Left renal cortex interstitium (tissue), 4 donors: ENCODE measurements around the gene CEACAM21. TPM values are rescaled to one million over a fixed set of nuclear protein-coding genes. Genes with fewer than 3 reads are reported as not detected.

ENCODE experiments used
- DNase-seq, 4 donors: peaks; one replicate each; pipeline ENCODE4 v3.0.0-alpha.2; 2013; ENCODE audit warnings: low read depth in 4 of 4, low spot score in 2 of 4, missing footprints in 1 of 4
- polyA plus RNA-seq, 4 donors: library from polyadenylated mRNA; unstranded; fragments of 120-200 nt; gene quantifications; one replicate each; pipeline ENCODE4 v1.2.1, GENCODE V29; 2013; ENCODE audit not compliant: insufficient read length in 4 of 4

The CEACAM21 gene
- polyA plus RNA-seq, 4 donors: 1.1 to 2.1 (median 1.4) TPM

DNA sequence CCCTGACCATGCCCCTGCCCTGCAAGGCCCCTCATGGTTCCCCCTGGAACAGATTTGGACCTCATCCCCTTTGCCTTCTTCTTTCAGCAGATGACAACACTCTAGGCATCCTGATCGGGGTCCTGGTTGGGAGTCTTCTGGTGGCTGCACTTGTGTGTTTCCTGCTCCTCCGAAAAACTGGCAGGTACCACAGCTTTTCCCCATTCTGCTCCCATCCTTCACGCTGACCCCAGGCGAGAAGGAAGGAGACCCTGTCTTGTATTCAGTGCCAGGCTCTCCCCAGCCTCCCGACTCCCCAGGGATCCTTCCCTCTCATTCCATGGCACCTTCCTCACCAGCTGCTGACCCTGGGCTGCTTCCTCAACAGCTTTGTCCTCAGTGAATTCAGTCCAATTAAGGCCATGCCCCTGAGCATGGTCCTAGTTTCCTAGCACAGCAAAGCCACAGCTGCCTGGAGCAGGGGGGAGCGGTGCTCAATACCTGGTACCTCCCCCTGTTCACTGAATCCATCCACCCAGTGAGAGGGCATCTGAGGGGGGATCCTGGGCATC is 8.4 kb downstream of the CEACAM21 start:
- DNase-seq: no peak

DNA sequence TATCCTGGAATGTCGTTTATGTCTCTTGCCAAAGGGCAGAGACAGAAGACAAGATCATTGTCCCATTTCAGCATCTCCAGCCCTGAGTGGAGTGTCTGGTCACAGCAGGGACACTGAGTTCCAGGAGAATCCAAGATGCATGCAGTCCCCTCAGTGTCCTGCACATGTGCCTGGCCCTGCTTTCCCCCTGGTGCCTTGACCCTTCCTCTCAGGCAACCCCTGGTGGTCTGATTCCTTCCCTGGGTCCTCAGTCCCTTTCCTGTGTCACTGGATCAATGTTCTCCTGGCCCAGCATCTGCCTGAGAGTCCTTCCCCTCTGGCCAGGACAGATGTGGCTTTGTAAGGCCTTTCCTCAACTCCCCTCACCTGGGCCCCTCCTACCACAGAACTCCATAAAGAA is 9.0 kb downstream of the CEACAM21 start:
- no peak for DNase-seq

DNA sequence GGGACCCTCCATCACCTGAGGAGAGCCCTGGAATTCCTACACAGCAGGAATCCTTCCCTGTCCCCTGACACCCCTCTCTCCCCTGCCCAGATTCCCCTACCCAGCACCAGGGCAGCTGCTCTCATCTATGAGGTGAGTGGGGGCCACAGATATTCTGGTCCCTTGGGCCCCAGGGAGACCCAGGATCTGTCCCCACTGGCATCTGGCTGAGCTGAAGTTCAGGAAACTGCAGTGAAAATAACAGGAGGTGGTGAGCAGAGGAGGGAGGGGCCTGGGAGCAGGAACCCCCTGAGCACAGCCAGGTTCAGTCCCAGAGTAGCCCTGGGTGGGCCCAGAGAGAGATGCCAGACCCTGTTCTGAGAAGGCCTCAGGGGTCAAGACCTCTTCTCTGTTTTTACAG is 10.1 kb downstream of the CEACAM21 start:
- no peak for DNase-seq

DNA sequence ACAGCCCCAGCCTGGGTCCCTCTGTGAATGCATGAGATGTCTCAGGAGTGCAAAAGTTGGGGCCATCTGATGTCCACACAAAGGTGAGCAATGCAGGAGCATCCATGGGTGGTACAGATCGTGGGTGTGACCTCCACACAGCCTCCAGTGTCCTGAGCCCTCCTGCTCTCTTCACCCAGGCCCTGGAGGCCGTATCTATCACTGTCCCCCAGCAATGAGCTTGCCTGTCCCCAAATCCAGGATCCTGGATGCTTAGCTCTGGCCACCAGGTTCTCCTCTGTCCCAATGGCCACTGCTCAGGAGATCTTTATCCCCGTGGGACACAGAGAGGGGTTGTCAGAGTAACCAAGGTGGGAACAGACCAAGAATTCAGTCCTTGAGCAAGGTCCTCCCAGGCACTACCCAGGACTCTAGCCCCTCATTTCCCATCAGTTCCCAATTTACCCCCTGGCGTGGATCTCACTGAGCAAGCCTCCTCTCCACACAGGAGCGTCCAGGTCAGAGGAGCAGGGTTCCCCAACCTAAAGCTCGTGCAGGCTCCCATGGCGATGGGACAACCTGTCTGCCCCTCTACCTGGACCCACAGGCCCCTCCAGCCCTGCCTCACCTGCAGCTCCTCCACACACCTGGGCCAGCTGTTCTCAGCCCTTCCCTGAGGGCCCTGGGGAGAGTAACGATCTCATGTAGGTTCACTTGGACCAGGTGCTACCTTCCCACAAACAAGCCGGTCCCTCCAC is 11.3 kb downstream of the CEACAM21 start:
- DNase-seq: no peak

DNA sequence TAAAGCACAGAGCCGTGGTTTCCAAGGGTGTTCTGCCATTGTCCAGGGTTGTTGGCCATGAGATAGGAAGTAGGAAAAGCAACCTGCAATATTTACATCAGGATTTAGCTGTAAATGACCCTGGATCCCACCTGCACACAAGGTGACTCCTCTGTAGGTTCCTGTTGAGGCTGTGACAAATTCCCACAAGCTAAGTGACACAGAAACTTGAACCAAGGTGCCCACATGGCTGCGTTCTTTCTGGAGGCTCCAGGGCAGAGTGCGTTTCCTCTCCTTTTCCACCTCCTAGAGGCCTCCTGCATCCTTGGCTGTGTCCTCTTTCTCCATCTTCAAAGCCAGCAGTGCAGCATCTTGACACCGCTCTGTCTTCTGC is 11.9 kb downstream of the CEACAM21 start:
- no peak for DNase-seq

DNA sequence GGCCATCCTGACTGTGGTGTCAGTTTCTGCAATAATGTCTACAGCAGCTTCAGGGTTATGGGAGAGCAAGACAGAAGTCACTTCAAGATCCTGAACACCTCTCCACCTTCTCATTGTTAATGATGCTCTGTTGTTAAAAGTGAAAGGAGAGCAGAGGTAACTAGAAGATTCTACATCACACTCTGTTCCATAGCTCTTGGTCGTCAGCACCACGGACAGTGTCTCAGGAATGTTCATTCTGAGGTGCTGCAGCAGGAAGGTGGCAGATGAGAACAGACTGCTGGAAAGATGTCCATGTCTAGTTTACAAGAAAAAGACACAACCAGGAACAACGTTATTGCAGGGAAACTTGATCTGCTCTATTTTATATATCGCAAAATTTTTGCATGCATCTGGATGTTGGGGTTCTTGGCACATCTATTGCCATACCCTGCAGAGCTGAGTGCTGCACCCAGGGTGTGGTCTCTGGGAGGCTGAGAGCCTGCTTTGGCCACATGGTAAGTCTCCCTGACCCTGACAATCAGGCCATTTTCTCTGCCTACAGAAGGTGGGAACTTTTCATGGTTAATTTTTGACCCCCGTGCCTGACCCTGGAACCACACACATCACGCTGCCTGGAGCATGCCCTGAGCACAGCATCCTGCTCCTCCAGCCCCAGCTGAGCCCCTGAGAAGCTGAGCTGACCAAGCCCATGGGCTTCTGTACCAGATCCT is 12.7 kb downstream of the CEACAM21 start:
- DNase-seq: peak in 1 of 4 donors; percentile 40

DNA sequence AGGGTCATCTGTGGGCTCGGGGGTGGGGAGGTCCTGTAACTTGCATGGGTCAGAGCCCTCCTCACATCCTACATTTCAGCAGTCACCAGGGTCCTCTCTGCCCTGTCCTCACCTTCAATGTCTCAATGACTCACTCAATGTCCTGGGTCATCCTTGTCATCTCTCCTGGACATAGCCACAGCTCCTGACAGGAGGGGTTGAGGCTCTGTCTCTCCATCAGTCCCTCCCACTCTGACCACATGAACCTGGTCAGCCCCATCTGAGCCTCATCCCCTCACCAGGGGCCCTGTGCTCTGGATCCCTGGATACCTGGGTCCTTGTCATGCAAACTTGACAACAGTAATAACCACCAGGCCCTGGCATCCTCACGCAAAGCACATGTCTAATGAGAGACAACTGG is 13.4 kb downstream of the CEACAM21 start:
- no peak for DNase-seq

DNA sequence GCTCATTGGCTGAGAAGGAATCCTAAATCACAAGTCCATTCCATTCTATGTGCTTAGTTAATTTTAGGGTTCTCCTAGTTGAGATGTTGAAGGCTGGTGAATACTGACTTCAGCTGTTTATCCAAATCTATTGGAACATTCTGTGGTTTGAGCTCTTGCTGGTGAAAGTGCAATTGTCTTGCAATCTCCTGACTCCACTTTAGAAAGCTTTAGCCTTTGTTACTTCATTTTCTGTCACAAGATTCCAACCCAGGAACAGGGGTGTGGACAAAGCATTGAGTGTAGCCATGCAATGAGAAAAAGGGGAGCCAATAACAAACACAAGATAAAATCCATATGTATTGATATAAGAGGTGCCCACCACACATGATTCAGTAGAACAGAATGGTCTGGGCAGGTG is 15.0 kb downstream of the CEACAM21 start:
- no peak for DNase-seq

DNA sequence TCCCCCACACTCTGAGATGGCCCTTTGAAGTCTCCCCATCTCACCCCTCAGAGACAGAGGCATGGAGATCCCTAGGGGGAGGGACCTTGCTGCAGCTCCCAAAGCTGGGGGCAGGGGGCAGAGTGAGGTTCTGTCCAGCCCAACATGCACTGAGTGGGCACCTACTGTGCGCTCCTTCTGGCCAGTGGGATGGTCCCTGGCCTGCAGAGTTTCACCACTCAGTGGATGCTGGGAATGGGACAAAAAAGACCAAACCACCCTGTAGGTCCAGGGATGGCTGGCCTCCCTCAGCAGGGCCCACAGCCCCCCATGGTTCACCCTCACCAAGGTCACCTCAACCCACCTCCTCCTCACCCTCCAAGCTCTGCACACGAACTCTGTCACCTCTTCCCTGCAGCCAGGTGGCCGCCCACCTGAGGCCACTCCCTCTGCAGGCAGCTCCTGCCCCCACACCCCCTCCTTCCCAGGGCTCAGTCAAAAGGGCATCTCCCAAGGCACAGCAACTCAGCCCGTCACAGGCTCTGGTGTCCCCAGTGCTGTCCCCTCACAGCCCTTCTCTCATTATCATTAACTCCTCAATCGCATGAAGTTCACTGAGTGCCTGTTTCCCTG is 16.1 kb downstream of the CEACAM21 start:
- DNase-seq: no peak

DNA sequence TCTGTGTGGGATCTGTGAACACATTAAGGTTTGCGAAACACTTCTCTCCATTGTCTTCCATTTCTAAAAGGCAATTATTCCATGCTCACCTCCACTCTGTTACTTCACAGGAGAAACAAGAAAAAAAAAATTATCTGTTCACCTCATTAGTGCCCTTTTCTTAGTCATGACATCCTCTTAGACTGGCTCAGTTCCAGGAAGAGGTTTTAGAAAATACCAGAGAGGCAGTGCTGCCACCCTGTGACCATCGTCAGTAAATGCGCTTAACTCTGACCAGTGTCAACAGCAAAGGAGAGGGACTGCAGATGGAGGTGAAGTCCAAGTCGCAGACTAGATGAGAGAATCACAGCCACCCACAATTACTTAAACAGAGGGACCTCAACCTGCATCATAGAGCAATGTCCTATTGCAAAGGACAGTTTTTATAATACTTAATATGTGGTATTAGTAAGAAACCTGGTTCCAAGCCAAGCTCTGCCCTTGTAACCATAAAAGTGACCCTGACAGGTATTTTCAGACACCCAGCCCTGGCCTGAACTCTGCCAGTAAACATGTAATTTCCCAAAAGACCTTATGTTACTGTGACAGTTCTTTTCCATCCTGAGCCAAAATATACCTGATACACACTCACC is 19.4 kb downstream of the CEACAM21 start:
- DNase-seq: peak in 1 of 4 donors; percentile 10

DNA sequence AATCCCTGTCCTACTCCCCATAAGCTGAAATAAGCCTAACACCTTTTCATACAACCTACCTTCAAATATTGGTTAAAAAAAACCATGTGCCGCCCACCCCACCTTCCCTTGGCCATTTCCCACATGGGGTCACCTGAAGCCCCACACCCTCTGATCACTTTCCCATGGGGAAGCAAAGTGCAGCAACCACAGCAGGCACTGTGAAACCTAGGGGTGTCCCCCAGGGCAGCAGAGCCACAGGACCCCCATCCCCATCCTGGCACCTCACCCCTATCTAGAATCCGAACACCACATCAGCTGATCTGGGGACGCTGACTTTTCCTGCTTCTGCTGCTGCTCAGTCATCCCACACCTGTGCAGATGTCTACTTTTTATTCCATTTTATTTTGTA is 19.9 kb downstream of the CEACAM21 start:
- no peak for DNase-seq

DNA sequence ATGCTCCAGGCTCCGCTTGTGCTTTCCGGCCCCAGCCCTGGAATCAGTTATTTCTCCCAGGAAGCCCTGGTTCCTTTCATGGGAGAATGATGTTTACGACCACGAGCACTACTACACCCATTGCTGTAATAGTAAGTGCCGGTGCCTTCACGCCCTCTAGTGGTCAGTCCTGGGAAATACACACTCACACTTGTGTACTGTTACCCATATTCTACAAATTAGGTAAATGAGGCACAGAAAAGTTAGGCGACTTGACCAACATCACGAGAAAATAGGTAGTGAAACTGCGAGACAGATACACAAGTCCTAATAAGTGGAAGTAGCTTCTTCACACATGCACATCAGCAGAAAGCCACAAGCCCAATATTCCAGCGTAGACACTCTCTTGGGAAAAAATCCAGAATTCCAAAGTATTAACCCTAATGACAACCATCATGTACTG is 21.7 kb downstream of the CEACAM21 start:
- peak in 2 of 4 donors; percentile 13 to 14 for DNase-seq

DNA sequence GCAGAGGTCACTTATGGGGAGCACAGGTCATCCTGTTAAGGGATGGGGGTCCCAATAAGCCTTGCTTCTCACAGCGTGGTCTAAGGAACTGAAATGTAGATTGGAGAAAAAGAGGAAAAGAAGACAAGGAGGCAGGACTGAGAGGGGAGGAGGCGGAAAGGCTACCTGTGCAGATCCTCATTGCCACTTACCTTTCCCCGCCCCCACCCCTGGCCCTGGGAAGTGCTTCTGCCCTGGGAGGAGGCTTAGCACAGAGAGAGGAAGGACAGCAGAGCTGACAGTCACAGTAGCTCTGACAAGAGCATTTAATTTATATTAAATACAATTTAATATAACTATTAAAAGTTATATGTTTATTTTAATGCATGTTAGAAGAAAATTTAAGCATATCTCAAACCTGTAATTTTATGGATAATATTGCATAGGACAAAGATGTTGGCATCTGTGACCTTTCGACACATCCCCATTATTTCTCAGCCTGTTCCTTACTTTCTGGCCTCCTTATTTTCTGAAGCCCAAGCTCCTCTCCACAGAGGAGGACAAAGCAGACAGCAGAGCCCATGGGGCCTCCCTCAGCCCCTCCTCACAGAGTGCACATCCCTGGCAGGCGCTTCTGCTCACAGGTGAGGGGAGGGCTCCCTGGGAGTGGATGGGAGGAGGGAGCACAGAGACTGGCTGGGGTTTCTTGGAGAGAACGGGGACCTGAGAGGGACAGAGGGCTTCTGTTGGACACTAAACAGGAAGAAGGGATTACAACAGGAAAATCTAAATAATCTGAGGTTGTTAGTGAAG is 23.4 kb downstream of the CEACAM21 start:
- no peak for DNase-seq

DNA sequence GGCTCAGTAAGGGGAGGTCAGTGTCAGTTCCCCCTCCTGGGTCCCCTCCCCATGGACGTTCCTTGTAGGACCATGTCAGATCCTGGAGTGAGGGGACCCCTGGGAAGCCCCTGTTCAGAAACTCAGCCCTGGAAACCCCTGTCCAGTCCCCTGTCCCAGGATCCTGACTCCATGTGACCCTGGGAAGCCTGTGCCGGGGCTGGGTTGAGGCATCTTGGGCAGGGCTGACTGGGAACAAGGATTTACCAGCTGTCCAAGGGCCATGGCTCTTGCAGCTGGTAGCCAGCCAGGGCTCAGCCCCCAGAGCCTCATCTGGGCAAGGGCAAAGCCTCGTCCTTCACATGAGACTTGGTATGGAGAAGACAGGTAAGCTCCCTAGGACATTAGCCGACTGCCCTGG is 25.8 kb downstream of the CEACAM21 start:
- no peak for DNase-seq

DNA sequence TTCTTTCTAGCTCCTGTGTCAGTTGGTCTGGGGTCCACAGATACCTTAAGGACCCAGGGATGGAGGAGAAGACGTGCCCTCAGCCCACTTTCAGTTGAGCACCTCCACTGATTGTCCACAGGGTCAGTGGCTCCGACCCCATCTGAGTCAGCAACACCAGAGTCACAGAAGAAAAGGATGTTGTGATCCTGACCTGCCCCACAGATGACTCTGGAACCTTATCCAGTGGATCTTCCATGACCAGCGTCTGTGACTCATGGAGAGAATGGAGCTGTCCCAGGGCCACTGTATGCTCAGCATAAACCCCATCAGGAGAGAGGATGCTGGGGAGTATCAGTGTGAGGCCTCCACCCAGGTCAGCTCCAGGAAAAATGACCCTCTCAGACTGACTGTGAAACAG is 28.9 kb downstream of the CEACAM21 start:
- no peak for DNase-seq

DNA sequence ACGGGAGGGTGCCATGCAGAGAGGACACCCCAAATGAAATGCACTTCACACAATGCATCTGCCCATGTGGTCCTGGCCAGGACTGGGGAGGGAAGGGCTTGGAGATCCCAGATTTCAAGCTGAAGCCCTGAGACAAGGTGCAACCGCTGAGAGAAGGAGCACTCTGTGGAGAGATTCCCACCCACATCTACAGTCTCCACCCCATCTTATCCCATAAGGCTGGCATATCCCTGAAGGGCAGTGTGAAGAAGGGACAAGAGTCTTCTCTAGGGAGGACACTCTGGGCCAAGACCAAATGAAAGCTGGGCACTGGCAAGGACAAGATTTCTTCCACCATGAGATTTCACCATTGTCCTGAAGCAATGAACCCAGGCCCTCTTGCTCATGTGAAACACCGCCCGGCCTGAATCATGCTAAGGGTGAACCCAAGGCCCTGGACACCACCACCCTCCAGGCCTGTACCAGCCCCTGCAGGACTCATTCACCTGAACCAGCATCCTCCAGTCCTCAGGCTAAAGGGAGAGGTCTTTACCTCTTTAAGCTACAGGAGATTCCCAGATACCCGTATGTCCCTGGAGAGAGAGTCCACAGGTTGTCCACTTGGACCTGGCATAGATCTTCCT is 30.4 kb downstream of the CEACAM21 start:
- no peak for DNase-seq

DNA sequence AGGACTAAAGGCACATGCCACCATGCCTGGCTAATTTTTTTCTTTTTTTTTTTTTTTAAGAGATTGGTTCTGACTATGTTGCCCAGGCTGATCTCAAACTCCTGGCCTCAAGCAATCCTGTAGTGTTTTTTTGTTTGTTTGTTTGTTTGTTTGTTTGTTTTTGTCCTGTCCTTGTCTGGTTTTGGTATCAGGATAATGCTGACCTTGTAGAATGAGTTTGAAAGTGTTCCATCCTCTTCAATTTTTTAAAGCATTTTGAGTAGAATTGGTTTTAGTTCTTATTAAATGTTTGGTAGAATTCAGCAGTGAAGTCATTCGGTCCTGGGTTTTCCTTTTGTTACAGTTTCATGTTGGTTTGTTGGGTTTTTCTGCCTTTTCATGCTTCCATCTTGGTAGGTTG is 31.7 kb downstream of the CEACAM21 start:
- DNase-seq: no peak

DNA sequence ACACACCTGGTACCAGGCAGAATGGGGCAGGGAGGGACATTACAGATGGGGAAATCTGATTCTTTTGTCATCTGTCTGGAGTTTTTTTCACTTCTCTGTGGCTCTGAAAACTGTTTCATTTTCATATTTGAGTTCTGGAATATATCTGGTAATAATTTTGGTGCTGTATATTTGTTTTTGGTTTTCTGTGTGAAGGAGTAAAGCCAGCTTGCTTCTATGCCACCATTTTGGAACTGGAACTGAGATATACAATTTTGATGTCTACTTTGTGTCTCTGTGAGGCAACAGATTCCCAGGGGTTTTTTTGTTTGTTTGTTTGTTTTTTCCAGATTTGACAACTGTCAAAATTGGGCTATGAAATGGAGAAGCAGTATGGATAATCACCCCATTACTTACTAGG is 34.8 kb downstream of the CEACAM21 start:
- no peak for DNase-seq

DNA sequence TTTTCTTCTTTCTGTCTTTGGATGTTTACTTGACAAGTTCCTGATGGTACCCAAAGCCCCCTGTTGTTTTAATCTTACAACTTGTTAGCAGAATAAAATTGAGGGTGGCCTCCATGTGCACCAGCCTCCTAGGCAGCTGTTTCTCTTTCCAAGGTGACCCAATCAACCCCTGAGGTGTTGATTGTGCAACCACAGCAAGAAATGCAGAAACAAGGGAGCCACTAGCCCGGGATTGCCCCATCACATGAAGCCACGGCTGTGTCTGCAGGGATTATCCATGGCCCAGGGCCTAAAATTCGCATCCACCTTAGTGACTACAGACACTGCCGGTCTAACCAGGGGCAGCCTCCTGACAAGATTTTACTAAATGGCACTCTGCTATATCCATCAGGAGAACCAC is 36.5 kb downstream of the CEACAM21 start:
- no peak for DNase-seq

DNA sequence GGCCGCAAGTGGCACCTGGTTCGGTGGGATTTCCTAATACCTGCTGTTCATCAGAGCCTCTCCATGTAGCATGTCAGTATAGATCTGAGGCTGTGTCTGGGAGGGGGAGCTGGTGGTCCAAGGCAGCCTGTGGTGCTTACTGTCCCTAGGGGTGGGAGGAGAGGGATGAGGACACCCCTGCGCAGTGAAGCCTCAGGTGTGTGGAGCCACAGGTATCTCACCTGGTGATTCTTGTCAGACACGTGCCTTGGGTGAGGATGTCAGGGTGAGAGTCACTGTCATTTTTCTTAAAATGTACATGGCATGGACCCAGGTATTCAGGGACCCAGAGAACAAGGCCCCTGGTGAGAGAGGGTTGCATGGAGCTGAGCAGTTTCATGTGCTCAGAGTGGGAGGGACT is 39.2 kb downstream of the CEACAM21 start:
- no peak for DNase-seq
